ENCODE measurements around the gene ETDA. TPM values are rescaled to one million over a fixed set of nuclear protein-coding genes. Genes with fewer than 3 reads are reported as not detected.
"Not testable (repeated sequence)": the region's sequence is repeated elsewhere in the genome, so short reads cannot be mapped to it uniquely, and the experiment has no call there.

The ETDA gene
- under 1 TPM in 1 of 3 donors, not detected in 2; 0.50 TPM for polyA plus RNA-seq (ENCODE audit: insufficient read length in 3 of 3)
- long read RNA-seq, donor 1 = 0 reads
- long read RNA-seq, donor 2 = 0 reads
- long read RNA-seq, donor 3 = 0 reads
- long read RNA-seq, donor 4 = 0 reads
- long read RNA-seq, donor 5 = 0 reads
- long read RNA-seq, donor 6 = 0 reads
- long read RNA-seq, donor 7 = 0 reads
- long read RNA-seq, donor 8 = 0 reads
- long read RNA-seq, donor 9 = 0 reads
- long read RNA-seq, donor 10 = 0 reads
- long read RNA-seq, donor 11 = 0 reads
- long read RNA-seq, donor 12 = 0 reads
- long read RNA-seq, donor 13 = 0 reads
- long read RNA-seq, donor 14 = 0 reads
- long read RNA-seq, donor 15 = 0 reads
- long read RNA-seq, donor 16 = 0 reads

- not testable (repeated sequence) for DNase-seq
Observed at GRCh38 chrX:135252011-135252518, at the start of gene ETDA. Gene ETDA, plus strand, starts transcription at chrX:135252061. Its CDS starts 1,216 bp downstream, at chrX:135253277.

- DNase-seq = not testable (repeated sequence)
Observed at GRCh38 chrX:135206427-135206826, 45.4 kb upstream of the ETDA start.

GRCh38 chrX:135213200-135213844 lies 38.5 kb upstream of the ETDA start:
- DNase-seq = no peak

- not testable (repeated sequence) for DNase-seq
Observed at GRCh38 chrX:135245989-135246388, 5.9 kb upstream of the ETDA start.

- not testable (repeated sequence) for DNase-seq
Observed at GRCh38 chrX:135256087-135256684, 4.3 kb downstream of the ETDA start.

GRCh38 chrX:135256923-135257322 lies 5.1 kb downstream of the ETDA start:
- no peak for DNase-seq

- DNase-seq = no peak
Observed at GRCh38 chrX:135257469-135257868, 5.6 kb downstream of the ETDA start.

- not testable (repeated sequence) for DNase-seq
Observed at GRCh38 chrX:135260976-135261375, 9.1 kb downstream of the ETDA start.

- DNase-seq = not testable (repeated sequence)
Observed at GRCh38 chrX:135263376-135263775, 11.5 kb downstream of the ETDA start.

GRCh38 chrX:135264206-135264605 lies 12.3 kb downstream of the ETDA start:
- no peak for DNase-seq

GRCh38 chrX:135273162-135273561 lies 21.3 kb downstream of the ETDA start:
- DNase-seq = no peak

GRCh38 chrX:135275973-135276372 lies 24.1 kb downstream of the ETDA start:
- DNase-seq = no peak

GRCh38 chrX:135287266-135287823 lies 35.5 kb downstream of the ETDA start:
- no peak for DNase-seq

- peak; percentile 47 for DNase-seq
Observed at GRCh38 chrX:135295238-135295943, 43.5 kb downstream of the ETDA start.

GRCh38 chrX:135295944-135296305 lies 44.1 kb downstream of the ETDA start:
- DNase-seq = no peak

- no peak for DNase-seq
Observed at GRCh38 chrX:135302269-135302873, 50.5 kb downstream of the ETDA start.

Other genes with a start within 250 kb of the ETDA start
- 10 to 100 TPM; 22.7 to 26.6 (median 26.5) TPM for gene RTL8B, start 229.5 kb upstream of the ETDA start, polyA plus RNA-seq (ENCODE audit: insufficient read length in 3 of 3)
- gene RTL8C, start 219.7 kb upstream of the ETDA start, polyA plus RNA-seq (ENCODE audit: insufficient read length in 3 of 3) = 100 to 1,000 TPM; 183 to 206 (median 190) TPM
- gene RTL8A, start 199.9 kb upstream of the ETDA start, polyA plus RNA-seq (ENCODE audit: insufficient read length in 3 of 3) = 100 to 1,000 TPM in 1 of 3 donors, 10 to 100 TPM in 2; 89.1 to 104 (median 95.8) TPM
- 1 to 10 TPM; 7.2 to 8.6 (median 7.9) TPM for gene SMIM10L2B, start 153.3 kb upstream of the ETDA start, polyA plus RNA-seq (ENCODE audit: insufficient read length in 3 of 3)
- under 1 TPM in 1 of 3 donors, not detected in 2; 0.35 TPM for gene ETDB, start 131.5 kb upstream of the ETDA start, polyA plus RNA-seq (ENCODE audit: insufficient read length in 3 of 3)
- under 1 TPM; 0.10 to 0.21 (median 0.19) TPM for gene CT55, start 80.7 kb upstream of the ETDA start, polyA plus RNA-seq (ENCODE audit: insufficient read length in 3 of 3)
- not detected for gene ETDC, start 57.4 kb downstream of the ETDA start, polyA plus RNA-seq (ENCODE audit: insufficient read length in 3 of 3)
- gene ZNF75D, start 92.0 kb downstream of the ETDA start, polyA plus RNA-seq (ENCODE audit: insufficient read length in 3 of 3) = 10 to 100 TPM; 17.3 to 21.6 (median 18.8) TPM
- gene ZNF449, start 92.7 kb downstream of the ETDA start, polyA plus RNA-seq (ENCODE audit: insufficient read length in 3 of 3) = 10 to 100 TPM; 11.2 to 13.4 (median 12.5) TPM
- gene SMIM10L2A, start 169.9 kb downstream of the ETDA start, polyA plus RNA-seq (ENCODE audit: insufficient read length in 3 of 3) = 10 to 100 TPM; 11.3 to 12.8 (median 11.7) TPM